Measurements from ENCODE around the gene RECQL5.
A peak's percentile ranks its signal among the peaks of the same experiment; 100 is the strongest.

The RECQL5 gene

DNA sequence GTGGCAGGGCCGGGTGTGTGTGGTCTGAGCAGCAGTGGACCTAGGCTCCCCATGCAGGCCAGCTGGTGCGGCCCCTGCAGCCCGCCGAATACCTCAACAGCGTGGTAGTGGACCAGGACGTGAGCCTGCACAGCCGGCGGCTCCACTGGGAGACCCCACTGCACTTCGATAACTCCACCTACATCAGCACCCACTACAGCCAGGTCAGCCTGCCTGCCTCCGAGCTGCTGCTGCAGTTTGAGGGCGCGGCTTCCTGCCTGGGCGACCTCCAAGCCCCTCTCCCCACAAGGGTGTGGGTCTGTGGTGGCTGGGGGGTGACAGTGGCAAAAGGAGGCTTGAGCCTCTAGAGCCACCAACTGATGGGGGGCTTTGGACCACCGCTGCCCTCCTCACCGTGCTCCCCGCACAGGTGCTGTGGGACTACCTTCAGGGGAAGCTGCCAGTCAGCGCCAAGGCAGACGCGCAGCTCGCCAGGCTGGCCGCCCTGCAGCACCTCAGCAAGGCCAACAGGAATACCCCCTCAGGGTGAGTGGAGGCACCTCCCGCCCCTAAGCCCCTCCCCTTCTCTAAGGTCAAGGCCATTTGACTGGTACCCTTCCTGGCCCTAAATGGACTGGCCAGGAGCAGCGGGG, 42.1 kb downstream of the RECQL5 start:
- TF ChIP-seq, protein P1, sequence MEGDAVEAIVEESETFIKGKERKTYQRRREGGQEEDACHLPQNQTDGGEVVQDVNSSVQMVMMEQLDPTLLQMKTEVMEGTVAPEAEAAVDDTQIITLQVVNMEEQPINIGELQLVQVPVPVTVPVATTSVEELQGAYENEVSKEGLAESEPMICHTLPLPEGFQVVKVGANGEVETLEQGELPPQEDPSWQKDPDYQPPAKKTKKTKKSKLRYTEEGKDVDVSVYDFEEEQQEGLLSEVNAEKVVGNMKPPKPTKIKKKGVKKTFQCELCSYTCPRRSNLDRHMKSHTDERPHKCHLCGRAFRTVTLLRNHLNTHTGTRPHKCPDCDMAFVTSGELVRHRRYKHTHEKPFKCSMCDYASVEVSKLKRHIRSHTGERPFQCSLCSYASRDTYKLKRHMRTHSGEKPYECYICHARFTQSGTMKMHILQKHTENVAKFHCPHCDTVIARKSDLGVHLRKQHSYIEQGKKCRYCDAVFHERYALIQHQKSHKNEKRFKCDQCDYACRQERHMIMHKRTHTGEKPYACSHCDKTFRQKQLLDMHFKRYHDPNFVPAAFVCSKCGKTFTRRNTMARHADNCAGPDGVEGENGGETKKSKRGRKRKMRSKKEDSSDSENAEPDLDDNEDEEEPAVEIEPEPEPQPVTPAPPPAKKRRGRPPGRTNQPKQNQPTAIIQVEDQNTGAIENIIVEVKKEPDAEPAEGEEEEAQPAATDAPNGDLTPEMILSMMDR (IDR thresholded peaks at IDR 0.05; ENCODE audit: unreplicated experiment in 3 of 3): no peak
- no peaks in the 10 kb centered on the region for H3K9me3 Mint-ChIP-seq
- no peaks in the 10 kb centered on the region for H3K27me3 Mint-ChIP-seq (ENCODE audit: low read depth)
- no peak overlapping the region for H3K4me3 Mint-ChIP-seq
- peaks cover 10% of the 10 kb centered on the region for H3K4me1 Mint-ChIP-seq
- no peak overlapping the region for H3K27ac Mint-ChIP-seq
- no peaks in the 10 kb centered on the region for H3K36me3 Mint-ChIP-seq (ENCODE audit: low read depth)

DNA sequence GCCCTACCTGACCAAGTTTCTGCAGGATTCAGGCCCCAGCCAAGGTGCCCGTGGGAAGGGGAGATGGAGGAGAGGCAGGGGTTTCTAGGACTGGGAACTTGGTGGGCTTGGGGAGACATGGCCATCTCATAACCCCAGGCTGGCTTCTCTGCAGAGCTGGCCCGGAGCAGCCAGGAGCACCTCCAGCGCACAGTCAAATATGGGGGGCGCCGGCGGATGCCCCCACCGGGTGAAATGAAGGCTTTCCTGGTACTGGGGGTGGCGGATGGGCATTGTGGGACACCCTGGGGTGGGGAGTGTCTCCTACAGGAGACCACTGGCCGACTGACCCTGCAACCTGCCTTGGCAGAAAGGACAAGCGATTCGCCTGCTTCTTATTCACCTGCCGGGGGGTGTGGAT, 42.9 kb downstream of the RECQL5 start:
- peaks cover 10% of the 10 kb centered on the region for H3K4me1 Mint-ChIP-seq
- no peaks in the 10 kb centered on the region for H3K9me3 Mint-ChIP-seq
- no peak overlapping the region for H3K27ac Mint-ChIP-seq
- no peak overlapping the region for H3K4me3 Mint-ChIP-seq
- H3K36me3 Mint-ChIP-seq (ENCODE audit: low read depth): no peaks in the 10 kb centered on the region
- no peaks in the 10 kb centered on the region for H3K27me3 Mint-ChIP-seq (ENCODE audit: low read depth)
- TF ChIP-seq, protein P1 (IDR thresholded peaks at IDR 0.05; ENCODE audit: unreplicated experiment in 3 of 3): no peak

DNA sequence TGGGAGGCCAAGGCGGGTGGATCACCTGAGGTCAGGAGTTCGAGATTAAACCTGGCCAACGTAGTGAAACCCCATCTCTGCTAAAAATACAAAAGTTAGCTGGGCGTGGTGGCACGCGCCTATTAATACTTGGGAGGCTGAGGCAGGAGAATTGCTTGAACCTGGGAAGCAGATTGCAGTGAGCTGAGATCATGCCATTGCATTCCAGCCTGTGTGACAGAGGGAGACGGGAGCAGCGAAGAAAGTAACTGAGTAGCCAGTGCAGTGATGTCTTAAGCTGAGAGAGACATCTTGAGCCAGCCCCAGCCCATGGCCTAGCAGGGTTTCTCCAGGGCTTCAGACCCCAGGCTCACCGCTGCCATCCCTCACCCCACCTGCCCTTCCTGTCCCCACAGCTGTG, 43.6 kb downstream of the RECQL5 start:
- H3K36me3 Mint-ChIP-seq (ENCODE audit: low read depth): no peaks in the 10 kb centered on the region
- H3K27me3 Mint-ChIP-seq (ENCODE audit: low read depth): no peaks in the 10 kb centered on the region
- no peak overlapping the region for H3K27ac Mint-ChIP-seq
- H3K4me3 Mint-ChIP-seq: no peak overlapping the region
- peaks cover 10% of the 10 kb centered on the region for H3K4me1 Mint-ChIP-seq
- no peaks in the 10 kb centered on the region for H3K9me3 Mint-ChIP-seq
- TF ChIP-seq, protein P1 (IDR thresholded peaks at IDR 0.05; ENCODE audit: unreplicated experiment in 3 of 3): no peak

DNA sequence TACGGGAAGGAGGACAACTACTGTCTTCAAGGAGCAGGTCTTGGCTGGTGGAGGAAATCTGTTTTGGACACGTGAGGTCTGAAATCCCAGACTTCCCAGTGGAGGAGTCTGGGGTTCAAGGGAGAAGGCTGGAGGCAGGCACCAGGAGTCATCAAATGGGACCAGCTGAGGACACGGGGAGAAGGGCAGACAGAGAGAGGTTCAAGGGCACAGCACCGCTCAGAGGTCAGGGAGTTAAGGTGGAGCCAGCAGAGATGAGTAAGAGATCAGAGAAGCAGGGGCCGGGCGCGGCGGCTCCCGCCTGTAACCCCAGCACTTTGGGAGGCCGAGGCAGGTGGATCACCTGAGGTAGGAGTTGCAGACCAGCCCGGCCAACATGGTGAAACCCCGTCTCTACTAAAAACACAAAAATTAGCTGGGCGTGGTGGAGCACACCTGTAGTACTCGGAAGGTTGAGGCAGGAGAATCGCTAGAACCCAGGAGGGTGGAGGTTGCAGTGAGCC, 44.1 kb downstream of the RECQL5 start:
- Mint-ChIP-seq H3K4me1 (peaks cover 10% of the 10 kb centered on the region), H3K4me3 (no peak overlapping the region), H3K27me3 (ENCODE audit: low read depth) (no peaks in the 10 kb centered on the region), H3K9me3 (no peaks in the 10 kb centered on the region), H3K36me3 (ENCODE audit: low read depth) (no peaks in the 10 kb centered on the region), H3K27ac (peak overlapping the region in 1 of 3 experiments; percentile 15)
- TF ChIP-seq, protein P1 (IDR thresholded peaks at IDR 0.05; ENCODE audit: unreplicated experiment in 3 of 3): no peak

DNA sequence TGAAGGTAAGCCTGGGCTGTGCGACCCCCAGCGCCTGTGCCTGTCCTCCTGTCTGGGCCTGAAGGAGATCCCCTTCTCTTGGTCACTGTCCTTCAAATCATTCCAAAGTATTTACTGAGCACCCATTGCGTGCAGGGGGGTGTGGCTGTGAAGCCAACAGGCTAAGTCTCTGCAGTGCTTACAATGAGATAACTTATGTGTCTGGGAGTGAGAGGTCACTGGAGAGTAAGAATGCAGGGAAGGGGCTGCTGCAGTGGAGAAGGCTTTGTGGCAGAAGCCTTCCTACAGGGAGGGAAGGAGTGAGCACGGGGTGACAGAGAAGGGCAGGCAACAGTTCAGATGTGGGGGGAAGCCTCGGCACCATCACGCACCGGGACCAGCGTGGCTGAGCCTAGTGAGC, 44.9 kb downstream of the RECQL5 start:
- Mint-ChIP-seq H3K9me3 (no peaks in the 10 kb centered on the region), H3K4me1 (peaks cover 10% of the 10 kb centered on the region), H3K27ac (peak overlapping the region in 2 of 3 experiments; percentile 9 to 15), H3K36me3 (ENCODE audit: low read depth) (no peaks in the 10 kb centered on the region), H3K27me3 (ENCODE audit: low read depth) (no peaks in the 10 kb centered on the region), H3K4me3 (no peak overlapping the region)
- TF ChIP-seq, protein P1 (IDR thresholded peaks at IDR 0.05; ENCODE audit: unreplicated experiment in 3 of 3): no peak

DNA sequence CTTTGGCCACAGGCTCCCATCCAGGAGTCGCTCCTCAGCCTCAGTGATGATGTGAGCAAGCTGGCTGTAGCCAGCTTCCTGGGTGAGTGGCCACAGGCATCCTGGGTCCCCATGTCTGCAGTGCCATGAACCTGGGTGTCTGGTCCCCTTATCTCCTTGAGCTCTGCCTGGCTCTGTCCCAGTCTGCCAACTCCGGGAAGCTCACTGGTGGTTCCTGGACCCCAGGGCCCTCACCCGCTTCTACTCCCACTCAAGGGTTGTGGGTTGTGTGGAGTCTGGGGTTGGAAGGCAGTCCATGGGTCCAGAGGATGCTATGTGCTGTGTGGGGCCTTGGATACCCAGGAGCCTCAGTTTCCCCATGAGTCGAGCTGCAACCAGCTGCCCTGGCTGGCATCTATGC, 45.5 kb downstream of the RECQL5 start:
- Mint-ChIP-seq H3K27ac (no peak overlapping the region), H3K4me1 (peaks cover 10% of the 10 kb centered on the region), H3K36me3 (ENCODE audit: low read depth) (no peaks in the 10 kb centered on the region), H3K27me3 (ENCODE audit: low read depth) (no peaks in the 10 kb centered on the region), H3K4me3 (no peak overlapping the region), H3K9me3 (no peaks in the 10 kb centered on the region)
- TF ChIP-seq, protein P1 (IDR thresholded peaks at IDR 0.05; ENCODE audit: unreplicated experiment in 3 of 3): no peak

Data from nephron (organoid).